Stimulated activated CD8-positive, alpha-beta memory T cell treated with anti-CD3 and anti-CD28 coated beads, Interleukin-4, amount 100 ng/mL, for 4 hours (primary cell): ENCODE results near the gene ANO3.

ENCODE experiments used
- DNase-seq, 2 donors: peaks; one replicate each; pipeline ENCODE4 v3.0.0-alpha.2; 2020; ENCODE audit warnings: low read depth in 2 of 2, low spot score in 1 of 2

Gene ANO3

DNA sequence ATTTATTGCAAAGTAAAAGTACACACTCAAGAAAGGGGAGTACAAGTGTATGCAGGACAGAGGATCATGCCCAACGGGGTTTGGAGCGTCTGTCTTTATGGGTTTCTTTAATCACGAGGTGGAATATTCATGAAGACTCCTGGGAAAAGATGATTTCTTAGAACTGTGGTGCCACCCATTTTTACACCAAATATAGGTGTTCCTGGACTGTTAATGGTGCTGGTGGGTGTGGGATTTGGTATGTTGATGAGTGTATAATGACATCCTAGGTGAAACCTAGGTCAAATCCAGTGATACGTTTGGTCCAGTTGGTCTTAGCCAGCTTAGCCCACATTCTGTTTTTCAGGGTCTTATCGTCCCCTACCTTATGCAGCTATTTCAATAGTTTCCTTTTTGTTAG lies 21.1 kb downstream of the ANO3 start:
- no peak for DNase-seq

DNA sequence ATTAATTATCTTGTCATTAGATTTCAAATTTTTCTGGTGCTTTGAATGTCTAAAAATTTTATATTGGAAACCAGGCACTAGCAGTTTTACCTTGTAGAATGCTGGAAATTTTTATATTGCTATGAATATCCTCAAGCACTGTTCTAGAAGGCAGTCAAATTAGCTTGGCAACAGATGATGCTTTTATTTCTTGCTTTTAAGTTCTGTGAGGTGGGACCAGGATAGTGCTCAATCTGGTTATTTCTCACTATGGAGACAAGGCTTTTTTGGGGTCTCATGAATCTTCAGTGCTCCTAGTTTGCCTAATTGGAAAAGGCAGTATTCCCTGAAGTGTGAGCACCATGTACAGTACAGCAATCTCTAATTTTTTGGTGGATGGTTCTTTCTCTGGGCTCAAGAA lies 27.1 kb downstream of the ANO3 start:
- DNase-seq, result no peak

DNA sequence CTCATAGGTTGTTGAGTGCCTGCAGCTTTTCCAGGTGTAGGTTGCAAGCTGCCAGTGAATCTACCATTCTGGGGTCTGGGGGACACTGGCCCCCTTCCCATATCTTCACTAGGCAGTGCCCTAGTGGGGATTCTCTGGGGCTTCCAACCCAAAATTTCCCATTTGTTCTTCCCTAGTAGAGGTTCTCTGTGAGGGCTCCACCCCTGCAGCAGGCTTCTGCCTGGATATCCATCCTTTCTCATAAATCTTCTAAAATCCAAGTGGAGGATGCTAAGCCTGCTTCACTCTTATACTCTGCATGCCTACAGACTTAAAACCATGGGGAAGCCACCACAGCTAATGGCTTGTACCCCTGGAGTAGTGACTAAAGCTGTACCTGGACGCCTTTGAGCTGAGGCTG lies 33.4 kb downstream of the ANO3 start:
- DNase-seq, result no peak

DNA sequence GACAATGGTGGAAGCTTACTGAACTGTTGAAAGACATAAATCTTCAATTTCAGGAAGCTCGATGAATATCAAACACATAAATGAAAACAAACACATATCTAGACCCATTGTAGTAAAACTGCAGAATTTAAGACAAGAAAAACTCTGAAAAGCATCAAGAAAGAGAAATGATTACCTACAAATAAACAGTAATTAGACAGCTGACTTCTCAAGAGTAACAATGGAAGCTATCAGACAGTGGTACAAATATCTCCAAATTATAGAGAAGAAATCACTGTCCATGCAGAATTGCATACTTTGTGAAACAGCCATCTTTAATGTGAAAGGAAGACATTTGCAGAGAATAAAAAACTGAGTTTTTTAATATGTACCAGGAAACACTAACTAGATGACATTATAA lies 45.7 kb downstream of the ANO3 start:
- DNase-seq, result no peak

DNA sequence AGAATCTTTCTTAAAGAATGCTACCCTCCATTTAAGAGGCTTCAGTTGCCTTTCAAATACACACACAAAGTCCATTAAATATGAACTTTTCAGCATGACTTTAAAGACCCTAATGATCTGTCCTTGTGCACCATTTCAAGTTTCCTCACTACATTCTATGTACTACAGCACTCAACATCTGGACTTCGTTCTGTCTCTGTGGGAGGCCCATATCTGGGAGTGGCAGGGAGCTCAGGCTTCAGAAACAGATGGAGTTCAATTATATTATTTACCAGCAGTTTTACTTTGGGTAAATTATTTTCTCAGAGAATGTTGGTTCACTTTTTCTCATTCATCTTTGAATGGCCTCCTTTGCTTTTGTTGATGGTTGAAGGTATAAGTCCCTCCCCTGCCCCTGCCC lies 67.4 kb downstream of the ANO3 start:
- no peak for DNase-seq

DNA sequence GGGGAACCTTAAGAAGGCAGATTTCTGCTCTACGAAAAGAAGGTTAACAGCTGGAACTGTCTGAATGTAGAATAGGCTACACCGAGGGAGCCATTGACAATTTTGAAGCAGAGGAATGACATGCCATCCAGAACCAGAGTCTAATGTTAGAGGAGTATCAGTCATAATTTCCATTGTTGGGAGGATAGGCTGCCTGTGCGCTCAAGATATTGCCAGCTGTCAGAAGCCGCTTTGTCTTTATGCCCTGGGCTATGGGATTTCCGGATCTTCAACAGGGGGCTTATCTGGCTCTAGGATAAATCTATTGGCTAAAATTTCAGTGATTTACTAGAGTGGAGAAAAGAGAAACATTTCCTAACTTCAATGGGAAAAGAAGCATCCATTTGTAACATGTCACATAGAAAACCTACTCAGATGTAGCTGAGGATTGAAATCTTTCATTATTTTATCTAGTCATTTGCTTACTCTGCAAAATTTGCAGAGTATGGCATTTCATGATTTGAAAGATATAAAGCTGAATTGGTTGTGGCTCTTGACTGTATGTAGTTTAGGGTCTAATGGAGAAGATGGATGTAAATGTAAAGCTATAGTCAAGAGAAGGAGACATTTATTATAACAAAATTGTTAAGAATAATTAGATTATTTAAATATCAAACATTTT lies 78.9 kb downstream of the ANO3 start:
- no peak for DNase-seq

DNA sequence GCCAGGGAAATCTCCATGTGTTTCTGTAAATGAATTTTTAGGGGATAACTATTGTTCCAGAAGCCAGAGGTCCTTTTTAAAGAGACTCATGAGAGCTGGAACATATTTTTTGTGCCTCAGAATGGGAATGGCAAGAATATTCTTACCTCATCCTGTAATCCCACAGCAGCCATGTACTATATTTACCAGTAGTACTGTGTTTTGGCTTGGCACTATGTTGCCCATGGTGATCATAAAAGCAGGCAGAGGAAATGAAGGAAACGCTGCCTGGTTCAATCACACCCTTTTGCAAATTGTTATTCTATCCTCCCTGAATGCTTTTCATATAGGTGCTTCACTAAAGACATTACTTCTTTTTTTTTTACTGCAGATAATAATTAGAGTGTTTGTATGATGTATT lies 81.0 kb downstream of the ANO3 start:
- DNase-seq, result no peak

DNA sequence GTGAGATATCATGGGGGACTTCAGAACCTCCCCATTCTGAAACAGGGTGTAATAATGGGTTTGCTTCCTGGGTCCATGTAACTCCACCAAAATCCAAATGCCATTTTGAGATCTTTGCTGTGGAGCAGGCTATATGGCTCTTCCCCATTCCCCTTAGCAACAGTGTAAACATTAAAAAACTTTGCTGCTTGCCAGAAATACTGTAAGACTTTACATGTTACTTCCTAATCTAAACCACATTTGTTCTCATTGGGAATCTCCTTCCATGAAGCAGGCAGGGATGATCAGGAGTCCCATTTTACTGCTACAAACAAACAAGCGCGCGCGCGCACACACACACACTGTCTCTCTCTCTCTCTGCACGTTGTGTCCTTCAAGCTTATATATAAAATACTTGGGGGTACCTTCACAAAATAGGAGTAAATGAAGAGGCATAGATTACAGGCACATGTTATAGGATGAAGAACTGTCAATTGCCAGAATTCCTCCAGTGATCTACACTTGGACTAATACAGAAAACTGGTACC lies 86.5 kb downstream of the ANO3 start:
- no peak for DNase-seq

DNA sequence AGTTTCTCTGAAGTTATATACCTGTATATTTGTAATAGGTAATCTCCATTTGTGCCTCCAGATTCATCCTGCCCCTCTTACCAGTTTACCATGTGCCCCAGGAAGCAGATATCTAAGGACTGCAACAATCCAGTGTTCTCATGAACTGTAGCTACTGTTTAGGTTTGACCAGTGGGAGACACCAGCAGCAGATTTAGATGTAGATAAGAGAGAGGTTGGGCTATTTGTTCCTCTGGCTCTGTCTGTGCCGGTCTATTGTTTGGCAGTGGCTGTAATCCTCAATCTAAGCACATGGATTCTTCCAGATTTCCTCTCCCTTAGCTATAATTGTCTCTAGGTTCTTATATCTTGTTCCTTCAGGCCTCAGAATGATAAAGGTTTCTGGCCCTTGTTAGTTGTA lies 88.4 kb downstream of the ANO3 start:
- no peak for DNase-seq

DNA sequence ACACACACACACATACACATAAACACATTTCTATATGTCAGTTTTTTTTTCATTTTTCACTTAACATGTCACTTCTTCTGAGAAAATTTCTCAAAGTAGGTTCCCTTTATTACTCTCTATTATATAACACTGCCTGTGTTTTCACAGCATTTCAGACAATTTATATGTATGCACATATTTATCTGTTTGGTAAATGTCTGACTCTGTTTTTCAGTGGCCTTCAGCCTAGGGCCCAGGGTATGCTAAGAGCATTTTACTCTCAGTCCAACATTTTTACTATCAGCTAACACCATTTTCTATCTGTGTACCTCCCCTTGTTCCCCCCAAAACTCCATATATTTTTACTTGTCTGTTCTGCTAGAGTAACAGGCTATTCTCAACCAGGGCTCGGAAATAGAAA lies 92.3 kb downstream of the ANO3 start:
- no peak for DNase-seq

DNA sequence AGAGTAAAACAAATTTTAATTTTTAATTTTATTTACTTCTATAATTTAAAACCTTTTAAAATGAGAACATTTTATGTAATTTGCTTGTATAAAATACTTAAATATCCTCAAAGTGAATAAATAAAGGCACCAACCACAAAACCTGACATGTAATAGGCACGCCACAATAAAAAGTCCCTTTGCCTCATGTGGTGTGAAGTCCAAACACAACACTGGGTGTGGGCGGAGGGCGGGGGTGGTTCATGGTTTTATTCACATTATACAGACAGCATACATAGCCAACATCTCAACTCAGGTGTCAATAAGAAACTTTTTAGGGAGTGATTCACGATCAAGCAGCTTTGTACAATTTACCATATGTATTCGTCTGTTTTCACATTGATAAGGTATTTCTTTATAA lies 107.9 kb downstream of the ANO3 start:
- no peak for DNase-seq

DNA sequence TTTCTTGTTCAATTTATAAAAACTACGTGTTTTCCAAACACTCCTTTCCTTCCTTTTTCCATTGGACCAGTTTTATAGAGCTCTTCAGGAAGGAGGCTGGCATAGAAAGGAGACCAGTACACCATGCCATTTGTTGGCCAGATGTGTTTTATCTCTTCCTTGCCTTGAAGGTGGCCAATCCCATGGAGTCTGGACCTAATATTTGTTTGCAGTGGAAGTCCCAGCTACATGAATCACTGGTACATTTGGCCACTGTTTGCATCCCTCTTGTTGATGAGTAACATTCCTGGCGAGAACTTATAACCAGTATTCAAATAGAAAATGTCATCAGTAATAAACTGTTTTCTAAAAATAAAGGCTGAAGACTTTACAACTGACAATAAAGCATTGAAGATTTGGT lies 110.2 kb downstream of the ANO3 start:
- DNase-seq, result no peak

DNA sequence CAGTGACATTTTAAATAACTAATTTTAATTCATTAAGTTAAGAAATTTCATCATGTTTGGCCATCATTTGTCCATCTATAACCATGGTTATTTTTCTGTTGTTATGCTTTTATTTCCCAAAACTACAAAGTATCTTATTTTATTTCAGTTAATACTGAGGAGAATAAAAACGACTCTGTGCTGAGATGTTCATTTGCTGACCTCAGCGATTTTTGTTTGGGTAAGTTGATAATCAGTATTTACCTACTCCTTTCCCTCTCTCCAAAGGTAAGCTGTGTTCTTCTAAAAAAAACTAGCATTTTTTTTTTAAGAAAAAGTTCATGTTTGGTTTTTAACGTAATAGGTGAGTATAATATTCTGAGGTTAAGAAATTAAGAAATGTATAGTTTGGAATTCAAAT lies 111.7 kb downstream of the ANO3 start:
- no peak for DNase-seq

DNA sequence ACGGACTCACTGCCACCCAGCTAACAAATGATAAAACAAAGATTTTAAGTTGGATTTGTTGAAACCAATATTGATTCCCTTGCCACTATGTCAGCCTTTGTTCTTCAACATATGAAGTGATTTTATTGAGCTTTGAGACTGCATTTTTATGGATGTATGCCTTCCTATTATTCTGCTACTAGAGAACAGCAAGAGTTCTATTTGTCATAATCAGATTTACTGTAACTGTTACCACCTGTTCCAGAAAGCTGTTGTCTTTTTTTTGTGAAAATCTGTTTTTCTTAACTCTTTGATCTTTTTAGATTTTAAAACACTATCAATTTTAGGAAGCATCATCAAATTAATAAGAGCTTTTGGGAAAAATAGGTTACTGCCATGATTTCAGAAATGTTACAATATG lies 125.7 kb downstream of the ANO3 start:
- no peak for DNase-seq

DNA sequence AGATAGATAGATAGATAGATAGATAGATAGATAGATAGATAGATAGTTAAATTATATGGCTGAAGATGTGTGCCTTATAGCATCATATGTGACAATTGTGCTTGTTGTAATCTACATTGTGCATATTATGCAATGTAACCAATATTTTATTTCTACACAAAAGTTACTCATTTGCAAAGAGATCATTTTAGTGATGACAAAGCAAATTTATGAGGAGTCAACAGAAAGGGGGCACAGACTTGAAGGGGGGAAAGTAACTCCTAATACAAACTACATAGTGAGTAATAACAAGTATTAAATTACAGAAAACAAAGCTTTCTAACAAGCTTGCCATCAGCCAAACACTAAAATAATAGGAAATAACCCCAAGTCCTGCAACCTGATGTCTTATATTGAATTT lies 133.3 kb downstream of the ANO3 start:
- DNase-seq, result no peak

DNA sequence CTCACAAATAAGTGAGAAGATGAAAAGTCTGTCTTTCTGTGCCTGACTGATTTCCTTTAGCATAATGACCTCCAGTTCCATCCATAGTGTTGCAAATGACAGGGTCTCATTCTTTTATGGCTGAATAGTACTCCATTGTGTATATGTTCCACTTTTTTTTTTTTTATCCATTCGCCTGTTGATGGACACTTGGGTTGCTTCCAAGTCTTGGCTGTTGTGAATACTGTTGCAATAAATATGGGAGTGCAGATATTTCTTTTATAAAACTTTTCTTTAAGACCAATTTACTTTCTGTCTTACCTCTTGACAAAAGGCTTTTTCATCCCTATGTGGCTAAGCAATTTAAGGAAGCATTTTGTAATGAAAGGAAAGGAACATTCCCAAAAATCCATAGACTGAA lies 135.6 kb downstream of the ANO3 start:
- no peak for DNase-seq

DNA sequence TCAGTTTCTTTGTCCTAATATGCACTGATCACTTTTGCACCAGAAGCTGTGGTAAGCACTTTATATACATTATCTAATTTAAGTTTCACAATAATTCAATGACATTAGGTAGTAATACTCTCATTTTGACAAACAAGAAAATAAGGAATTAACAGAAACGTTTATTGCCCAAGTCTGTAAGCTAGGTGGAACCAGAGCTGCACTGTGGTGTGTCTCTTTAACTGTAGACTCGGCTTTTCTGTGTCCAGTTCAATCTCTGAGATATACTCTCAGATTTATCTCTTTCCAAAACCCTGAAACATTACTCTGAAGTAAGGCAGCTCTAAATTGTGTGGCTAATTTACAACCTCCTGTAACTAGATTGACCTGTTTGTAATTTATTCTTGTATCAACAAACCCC lies 139.1 kb downstream of the ANO3 start:
- DNase-seq, result no peak

DNA sequence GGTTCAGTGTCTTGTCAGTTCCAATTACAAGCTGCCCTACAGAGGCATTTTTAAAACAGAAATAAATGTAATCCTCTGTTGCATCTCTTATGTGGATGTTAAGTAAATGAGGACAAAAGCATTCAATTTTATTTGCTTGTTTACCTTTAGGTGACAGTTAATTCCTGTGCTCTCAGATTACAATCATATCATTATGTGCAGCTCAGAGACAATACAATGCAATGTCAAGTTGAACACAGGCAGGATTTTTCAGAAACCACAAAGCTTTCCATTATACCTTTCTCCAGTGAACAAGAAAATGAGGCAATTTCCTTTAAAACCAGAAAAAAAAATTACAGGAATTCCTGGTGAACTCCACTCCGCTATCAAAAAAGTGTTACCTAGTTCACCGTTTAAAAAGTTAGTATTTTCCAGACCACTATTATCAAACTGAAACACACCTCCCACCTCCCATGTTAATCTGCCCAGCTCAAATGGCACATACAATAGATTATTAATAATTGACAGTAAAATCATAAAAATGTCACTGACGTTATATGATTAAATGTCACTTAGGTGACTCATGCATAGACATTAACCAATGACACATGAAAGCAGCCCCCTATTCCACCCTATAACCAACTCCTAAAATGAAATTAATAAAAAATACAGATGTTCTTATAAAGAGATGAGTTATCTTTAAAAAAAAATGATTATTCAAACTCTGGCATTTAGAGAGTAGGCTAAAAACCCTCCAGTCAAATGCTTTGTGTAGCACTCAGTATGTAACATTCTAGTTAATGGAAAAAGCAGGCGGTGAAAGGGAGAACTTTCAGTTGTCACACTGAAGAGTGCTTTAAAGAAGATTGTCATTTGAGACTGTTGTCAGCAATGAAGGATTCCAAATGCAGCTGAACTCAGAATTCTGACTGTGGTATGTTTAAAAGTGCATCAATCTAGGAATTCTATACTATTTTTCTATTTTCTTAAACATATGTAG lies 141.6 kb downstream of the ANO3 start:
- no peak for DNase-seq

DNA sequence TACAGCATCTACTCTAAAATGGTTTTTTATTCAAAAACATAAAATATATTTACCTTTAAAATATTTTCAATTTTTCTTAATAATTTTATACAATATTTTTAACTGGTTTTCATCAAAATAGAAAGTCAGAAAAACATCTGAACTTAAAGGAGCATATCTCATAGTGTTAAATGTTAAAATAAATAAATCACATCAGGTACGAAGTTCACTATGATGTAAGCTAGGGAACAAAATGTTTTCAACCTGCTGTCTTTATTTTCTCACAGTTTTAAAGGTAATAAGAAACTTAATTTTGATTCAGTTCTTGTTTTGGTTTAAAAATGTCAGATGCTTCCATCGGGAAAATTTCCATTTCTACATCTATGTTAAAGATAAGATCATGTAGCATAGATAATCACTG lies 142.5 kb downstream of the ANO3 start:
- DNase-seq, result no peak

DNA sequence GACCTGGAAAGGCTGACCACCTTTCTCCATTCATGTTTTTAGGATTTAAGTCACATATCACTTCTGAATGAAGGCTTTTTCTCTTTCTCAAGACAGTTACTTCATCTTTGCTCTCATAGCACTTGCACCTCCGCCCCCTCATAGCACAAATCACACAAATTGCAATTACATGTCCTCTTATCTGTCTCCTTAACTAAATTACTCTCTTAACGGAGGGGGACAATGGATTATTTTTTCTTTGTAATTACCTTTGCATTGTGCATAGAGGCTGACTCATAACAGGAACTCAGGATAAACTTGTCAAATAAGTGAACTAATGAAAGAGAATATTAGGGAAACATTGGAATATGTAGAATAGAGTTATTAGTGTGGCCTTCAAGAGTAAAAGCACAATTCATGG lies 145.5 kb downstream of the ANO3 start:
- no peak for DNase-seq

DNA sequence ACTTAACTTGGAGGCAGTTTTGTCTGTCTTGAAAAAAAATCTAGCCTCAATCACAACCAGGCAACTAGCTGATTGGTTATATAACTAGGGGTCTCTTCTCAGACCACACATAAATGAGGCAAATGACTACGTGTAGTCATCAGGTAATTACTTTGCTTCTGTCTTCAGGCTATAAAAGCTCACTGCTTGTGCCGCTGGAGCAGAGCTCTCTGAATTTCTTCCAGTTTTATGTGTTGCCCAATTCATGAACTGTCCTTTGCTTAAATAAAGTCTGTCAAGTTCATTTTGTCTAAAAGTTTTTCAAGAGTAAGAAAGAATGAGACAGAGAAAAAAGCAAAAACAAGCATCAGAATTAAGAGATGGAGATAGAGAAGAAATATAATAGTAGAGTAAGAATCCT lies 146.8 kb downstream of the ANO3 start:
- no peak for DNase-seq

DNA sequence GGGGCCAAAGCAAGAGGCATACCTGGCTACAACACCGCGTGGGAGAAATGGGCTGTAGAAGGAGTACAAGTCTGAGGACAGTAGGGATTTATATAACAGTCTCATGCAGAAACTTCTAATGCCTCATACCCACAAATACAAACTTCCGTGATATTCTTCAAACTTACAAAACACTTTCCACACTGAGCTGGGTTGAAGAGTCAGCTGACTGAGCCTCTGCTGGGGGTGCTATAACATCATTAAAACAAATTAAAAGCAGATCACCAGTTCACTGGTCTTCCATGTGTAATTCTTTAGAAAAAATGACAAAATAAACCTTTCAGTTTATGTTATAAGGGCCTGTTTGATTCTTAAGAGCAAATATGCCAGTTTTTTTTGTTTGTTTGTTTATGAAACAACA lies 148.1 kb downstream of the ANO3 start:
- no peak for DNase-seq
